Left colon (tissue), 2 donors: ENCODE data around the gene SNN. TPM values are rescaled to one million over a fixed set of nuclear protein-coding genes. Genes with fewer than 3 reads are reported as not detected.

Experiments used
- ATAC-seq: fragments of 200-7000 bp; cut with Tn5 transposase; one replicate; pipeline ENCODE4 v1.9.1; 2020; ENCODE audit warnings: mild to moderate bottlenecking, moderate library complexity
- DNase-seq, 2 donors: peaks; one replicate each; pipeline ENCODE4 v3.0.0-alpha.2; 2020
- intact Hi-C, 2 donors: fragments of 100-400 bp; cut with DNase I in 1 of 2; cut with micrococcal nuclease in 1 of 2; formaldehyde crosslinking; loops; one replicate each; pipeline versions ENCODE4 v1.11.2 to v1.14.0; 2022; cut with DNase I, micrococcal nuclease
- total RNA-seq, 2 donors: library from RNA; stranded (reverse); fragmentation: NEBNext Ultra II Directional; extraction: Animal tissue kit (Norgen Biotek cat#: 25700); gene quantifications; one replicate each; pipeline ENCODE4 v1.2.1, GENCODE V29; 2021
- donor health status: DM: no; HTN: no; CAD: no.
- donor health status: DM: yes; HTN: yes; CAD: no.

Gene SNN
- total RNA-seq, 2 donors from 2014 or later = 2.4 to 7.6 TPM

- intact Hi-C loops = no loop called here
- ATAC-seq (peak; percentile 15), DNase-seq (no peak)
Observed at GRCh38 chr16:11674818-11675560, 6.7 kb downstream of the SNN start.

DNA sequence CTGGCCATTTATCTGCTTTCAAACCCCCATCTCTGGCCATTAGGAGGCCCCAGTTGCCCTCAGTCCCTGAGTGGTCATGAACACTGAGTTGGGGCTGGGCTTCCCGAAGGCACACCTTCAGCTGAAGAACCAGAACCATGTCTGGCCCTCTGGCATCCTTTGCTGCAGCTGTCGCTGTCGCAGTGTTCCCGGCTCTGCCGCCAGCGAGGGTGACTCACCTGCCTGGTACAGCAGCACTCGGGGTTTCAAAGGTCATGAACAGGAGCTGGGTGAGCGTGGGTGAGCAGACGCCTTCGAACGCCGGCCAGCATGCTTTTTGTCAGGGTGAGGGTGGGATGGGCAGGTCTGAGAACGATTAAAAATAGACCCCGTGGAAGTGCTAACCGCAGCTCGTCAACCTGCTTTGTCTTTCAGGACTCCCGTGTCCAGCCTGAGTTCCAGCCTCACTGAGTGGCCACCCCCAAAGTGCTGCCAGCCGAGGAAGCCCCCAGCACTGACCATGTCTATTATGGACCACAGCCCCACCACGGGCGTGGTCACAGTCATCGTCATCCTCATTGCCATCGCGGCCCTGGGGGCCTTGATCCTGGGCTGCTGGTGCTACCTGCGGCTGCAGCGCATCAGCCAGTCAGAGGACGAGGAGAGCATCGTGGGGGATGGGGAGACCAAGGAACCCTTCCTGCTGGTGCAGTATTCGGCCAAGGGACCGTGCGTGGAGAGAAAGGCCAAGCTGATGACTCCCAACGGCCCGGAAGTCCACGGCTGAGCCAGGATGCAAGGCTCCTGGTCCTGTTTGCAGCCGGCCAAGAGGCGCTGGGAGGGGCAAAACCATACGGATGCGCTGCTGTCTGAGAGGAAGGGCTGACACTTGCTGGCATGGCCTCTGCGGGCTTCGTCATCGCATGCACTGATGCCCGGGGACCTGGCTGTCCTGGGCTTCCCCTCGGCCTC, 7.6 kb downstream of the SNN start:
- ATAC-seq = peak; percentile 87
- intact Hi-C loops = no loop called here

DNA sequence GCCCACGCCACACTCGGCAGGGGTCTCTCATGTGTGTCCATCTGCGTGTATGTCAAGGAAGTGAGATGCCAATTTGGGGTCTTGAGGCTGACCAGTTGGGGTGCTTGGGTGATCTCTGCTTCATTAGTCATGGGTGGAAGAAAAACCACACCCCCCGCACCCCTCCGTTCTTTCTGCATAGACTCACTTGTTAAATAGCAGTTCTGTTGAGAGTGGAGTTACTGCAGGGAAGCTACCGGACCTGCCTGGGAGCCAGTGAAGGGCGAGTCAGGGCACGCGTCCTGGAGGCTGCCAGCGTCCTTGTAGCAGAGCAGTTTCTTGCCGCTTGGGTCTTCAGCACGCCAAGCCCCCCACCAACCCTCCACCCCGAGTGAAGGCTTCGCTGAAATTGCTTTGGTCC, 8.5 kb downstream of the SNN start:
- intact Hi-C loops = no loop called here

More for the DNA sequence above, 7.6 kb downstream of the SNN start:
- DNase-seq = peak; percentile 59 to 68

DNA sequence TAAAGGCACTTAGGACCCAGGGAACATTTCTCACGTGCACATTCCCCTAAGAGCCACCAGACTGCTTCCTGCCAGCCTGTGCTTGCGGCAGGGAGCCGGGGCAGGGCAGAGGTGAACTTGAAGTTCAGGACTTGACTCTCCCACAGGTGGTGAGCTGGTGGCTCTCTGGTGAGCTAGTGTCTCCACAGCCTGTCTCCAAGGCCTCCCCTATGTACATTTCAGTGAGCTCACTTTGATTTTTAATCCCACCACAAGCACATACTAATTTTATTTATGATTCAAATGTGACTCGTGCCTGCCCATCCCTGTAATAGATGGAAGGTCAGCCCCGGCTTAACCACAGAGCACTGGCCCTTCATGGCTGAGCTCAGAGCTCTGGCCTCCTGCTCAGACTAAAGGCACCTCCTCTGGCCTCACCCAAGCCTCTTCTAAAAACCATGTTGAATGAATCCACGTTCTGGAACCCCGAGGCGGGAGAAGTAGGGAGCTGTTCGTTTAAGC, 9.2 kb downstream of the SNN start:
- no peak for ATAC-seq
- no peak for DNase-seq
- intact Hi-C loops = no loop called here

More for the DNA sequence above, 8.5 kb downstream of the SNN start:
- DNase-seq = no peak
- no peak for ATAC-seq

DNA sequence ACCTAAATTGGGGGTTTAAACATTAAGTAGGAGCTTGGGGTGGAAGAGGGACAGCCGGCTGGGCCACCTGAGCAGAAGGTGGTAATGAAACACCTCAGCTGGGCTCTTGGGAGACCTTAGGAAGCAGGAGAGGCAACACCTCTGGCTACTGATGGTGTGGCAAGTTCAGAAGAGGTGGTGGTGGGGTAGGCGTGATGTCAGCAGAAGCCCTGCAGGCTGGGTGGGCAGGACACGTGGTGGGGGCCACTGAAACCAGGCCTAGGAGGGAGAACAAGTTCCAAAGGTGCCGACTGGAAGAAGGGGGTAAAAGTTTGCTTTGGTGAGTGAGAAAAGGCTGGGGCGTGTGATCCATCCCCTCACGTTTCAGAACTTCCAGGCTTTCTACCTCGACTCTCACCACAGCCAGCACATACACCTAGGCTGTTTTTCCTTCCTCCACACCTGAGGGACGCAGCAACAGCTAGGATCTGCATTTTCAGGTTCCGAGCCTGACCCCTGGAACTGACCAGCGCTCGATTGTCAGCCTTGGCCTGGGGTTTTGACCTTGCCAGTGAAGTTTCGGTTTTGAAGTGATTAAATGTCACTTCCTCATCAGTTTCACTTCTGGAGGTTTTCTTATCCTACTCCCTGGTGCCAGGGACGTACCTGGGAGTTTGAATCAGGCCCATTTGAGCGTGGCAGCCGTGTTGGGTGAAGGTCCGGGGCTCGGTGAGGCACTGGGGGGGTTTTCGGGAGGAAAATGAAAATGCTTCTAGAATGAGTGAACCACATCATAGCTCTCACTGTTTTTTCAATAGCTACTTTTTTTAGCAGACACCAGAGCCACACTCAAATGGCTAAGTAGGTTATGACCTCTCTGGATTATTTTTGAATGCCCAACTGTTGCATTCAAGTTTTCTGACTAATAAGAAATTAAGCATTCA, 10.0 kb downstream of the SNN start:
- ATAC-seq = no peak
- DNase-seq = peak in 1 of 2 donors; percentile 23
- intact Hi-C loops = no loop called here

GRCh38 chr16:11679250-11679649, 11.0 kb downstream of the SNN start:
- no peak for ATAC-seq
- intact Hi-C loops = no loop called here
- DNase-seq = no peak

GRCh38 chr16:11679941-11680911, 12.0 kb downstream of the SNN start:
- no peak for ATAC-seq
- intact Hi-C loops = no loop called here
- no peak for DNase-seq

GRCh38 chr16:11681556-11681955, 13.3 kb downstream of the SNN start:
- ATAC-seq (peak; percentile 27), DNase-seq (no peak)
- intact Hi-C loops = no loop called here

GRCh38 chr16:11681976-11682654, 13.9 kb downstream of the SNN start:
- intact Hi-C loops = no loop called here
- DNase-seq (peak; percentile 57 to 75), ATAC-seq (peak; percentile 90)

GRCh38 chr16:11682655-11683096, 14.4 kb downstream of the SNN start:
- ATAC-seq (peak; percentile 19), DNase-seq (no peak)
- intact Hi-C loops = no loop called here

GRCh38 chr16:11683145-11683544, 14.9 kb downstream of the SNN start:
- DNase-seq (no peak), ATAC-seq (no peak)
- intact Hi-C loops = no loop called here

DNA sequence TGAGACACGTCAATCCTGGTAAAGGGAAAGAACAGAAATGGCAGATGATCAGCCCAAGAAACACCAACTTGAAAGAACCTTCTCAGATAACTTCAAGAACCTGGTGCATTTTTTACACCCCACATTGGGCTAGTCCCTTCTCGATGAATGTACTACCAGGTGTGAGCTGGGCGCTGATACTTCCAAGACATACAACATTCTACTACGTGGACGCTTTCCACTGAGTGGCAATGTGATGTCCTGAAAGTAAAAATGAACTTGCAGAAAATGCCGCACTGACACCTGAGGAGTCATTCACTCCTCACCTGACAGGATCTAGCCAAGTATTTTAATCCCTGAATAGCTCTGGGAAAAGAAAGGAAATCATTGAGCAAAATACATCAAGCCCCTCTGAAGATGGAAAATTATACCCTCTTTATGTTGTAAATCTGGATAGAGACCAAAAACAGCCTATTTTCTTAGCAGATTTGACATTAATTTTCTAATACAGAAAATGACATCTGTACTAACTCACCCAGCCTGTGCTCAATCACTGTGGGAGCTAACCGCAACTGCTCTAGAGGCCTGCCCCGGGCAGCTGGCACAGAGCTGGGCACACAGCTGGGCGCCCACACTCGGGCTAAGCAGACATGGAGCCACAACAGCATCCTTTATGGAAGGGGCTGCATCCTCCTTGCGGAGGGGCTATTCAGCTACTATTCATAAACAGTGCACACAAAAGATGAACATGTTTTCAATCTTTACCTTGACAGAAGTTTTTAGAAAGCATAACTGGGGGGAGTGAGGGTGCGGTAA, 16.2 kb downstream of the SNN start:
- DNase-seq = no peak
- intact Hi-C loops = no loop called here
- ATAC-seq = no peak

DNA sequence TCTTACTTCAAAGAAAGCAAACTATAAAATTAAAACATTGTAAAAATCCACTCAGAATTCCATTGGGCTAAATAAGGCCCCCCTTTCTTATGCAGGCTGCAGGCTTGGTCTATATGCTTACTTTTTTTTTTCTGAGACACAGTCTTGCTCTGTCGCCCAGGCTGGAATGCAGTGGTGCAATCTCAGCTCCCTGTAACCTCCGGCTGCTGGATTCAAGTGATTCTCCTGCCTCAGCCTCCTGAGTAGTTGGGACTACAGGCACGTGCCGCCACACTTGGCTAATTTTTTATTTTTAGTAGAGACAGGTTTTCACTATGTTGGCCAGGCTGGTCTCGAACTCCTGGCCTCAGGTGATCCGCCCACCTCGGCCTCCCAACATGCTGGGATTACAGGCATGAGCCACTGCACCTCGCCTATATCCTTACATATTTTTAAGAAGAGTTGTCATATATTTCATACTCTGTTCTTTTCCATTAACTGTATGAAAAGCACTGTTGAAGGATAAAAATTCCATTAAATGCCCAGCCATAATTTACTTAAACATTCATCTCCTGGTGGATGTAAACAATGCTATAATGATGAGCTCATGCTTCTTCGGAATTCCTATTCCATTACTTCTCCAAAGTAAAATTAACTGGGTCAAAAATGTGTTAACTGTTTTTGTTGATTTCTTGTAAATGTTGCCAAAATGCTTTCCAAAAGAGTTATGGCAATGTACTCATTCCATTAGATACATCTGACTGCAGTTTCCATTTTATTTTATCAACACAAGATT, 17.8 kb downstream of the SNN start:
- DNase-seq = no peak
- intact Hi-C loops = no loop called here
- no peak for ATAC-seq

DNA sequence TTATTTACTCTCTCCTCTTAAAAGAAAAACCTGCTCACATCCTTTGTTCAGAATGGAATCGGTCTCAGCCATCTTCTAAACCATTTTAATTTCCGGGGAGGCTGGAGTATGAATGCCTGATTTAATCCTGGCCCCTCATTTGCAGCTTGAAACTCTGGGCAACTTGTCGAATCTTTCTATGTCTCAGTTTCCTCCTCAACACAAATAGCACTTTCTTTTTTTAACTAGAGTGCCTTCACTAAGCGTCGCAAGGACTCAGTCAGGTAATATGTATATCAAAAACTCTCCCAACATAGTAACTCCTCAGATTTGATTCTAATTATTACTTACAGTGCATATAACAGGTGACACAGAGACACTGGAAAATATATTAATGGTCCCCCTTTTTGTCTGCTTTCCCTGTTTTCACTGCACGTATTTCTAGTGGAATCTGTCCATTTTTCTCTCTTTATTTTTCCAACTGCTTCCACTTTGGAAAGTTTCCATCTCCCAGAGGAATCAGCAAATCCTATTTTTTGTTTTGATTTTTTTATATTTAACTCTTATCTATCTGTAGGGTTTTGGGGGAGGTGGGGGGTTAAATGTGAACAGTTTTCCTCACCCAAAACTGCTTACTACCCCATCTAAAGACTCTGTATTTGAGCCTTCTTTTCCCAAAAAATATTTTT, 18.6 kb downstream of the SNN start:
- no peak for ATAC-seq
- DNase-seq = no peak
- intact Hi-C loops = no loop called here
